Measurements from ENCODE around the gene ZNF546.

DNA sequence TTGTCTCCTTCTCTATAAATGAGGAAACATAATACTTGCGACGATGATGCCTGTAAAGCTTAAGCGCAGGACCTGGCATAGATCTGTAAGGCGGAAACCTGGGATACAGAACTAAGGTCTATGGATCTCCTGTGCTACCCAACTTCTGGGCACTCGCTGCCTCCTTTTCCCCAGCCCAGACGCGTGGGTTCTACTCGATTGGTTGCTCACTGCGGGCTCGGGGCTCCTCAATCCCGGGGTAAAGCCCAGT is 26.5 kb upstream of the ZNF546 start:
- TF ChIP-seq, protein P1, sequence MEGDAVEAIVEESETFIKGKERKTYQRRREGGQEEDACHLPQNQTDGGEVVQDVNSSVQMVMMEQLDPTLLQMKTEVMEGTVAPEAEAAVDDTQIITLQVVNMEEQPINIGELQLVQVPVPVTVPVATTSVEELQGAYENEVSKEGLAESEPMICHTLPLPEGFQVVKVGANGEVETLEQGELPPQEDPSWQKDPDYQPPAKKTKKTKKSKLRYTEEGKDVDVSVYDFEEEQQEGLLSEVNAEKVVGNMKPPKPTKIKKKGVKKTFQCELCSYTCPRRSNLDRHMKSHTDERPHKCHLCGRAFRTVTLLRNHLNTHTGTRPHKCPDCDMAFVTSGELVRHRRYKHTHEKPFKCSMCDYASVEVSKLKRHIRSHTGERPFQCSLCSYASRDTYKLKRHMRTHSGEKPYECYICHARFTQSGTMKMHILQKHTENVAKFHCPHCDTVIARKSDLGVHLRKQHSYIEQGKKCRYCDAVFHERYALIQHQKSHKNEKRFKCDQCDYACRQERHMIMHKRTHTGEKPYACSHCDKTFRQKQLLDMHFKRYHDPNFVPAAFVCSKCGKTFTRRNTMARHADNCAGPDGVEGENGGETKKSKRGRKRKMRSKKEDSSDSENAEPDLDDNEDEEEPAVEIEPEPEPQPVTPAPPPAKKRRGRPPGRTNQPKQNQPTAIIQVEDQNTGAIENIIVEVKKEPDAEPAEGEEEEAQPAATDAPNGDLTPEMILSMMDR (IDR thresholded peaks at IDR 0.05): no peak
- TF ChIP-seq POLR2A (IDR thresholded peaks at IDR 0.05): no peak

Data from stomach (tissue), 4 donors.